Kidney tubule cell (primary cell): ENCODE results near the gene PLEKHG4B.

Experiments
- DNase-seq: peaks from one replicate; pipeline ENCODE4 v3.0.0-alpha.2; 2018; ENCODE audit warnings: low spot score

The PLEKHG4B gene

DNA sequence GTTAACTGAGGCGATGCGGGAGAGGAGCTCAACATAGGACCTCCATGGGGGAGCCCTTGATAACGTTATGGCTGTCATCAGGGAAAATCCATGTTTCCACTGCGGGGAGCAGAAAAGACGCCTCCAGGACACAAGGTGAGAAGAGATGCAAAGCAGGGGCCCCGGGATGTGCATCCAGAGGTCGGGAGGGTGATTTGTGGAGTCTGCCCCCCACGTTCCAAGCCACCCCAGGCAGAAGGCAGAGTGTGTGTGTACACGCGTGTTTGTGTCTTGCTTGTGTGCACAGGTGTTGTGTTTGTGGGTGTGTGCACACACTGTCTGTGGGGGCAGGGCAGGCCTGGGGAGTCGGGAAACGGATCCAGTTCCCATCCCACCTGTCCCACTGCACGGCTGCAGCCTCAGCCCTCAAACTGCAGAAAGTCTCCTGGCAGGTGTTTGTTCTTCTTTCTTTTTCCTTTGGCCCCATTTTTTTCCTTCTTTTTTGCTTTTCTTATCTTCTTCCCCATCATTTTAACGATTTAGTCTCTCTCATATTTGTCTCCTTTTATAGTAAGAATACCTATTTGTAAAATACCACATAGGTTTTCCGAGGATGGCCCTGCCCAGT is 17.4 kb upstream of the PLEKHG4B start:
- no peak for DNase-seq

- no peak for DNase-seq
These were observed 16.3 kb upstream of the PLEKHG4B start for GRCh38 chr5:75331-76320.

DNA sequence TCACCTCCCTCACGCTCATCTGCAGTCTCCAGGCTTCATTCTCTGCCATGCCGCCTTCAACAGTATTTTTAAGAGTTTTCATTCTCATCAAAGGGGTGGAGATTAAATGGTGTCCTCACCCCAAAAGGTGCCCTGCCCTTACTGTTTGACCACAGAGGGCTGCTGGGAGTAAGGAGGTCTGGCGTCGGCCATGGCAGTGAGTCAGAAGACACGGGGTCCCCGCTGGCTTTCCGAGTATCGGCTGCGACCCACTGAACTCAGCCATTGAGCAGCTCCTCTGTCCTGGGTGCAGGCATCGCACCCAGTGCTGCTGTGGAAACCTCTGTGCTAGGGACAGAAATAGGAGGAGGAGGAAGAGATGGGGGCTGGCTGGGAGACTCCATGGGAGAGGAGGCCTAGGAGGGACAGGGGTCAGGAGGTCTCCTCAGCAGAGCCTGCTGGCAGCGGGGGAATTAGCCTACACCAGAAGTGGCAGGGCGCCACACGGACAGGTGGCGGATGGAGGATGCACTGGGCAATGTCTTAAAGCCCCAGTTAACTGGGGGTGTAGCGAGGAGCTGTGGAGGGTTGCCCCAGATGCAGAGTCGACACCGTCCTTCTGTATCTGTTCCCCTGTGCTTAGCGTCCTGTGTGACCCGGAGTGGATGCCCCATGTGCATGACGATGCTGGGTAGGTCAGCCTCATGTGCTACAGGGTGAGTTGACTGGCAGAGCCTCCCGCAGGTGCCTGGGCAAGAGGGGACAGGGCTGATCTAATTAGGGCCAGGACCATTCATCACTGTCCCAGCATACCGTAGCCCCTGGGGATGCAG is 15.4 kb upstream of the PLEKHG4B start:
- DNase-seq = no peak

DNA sequence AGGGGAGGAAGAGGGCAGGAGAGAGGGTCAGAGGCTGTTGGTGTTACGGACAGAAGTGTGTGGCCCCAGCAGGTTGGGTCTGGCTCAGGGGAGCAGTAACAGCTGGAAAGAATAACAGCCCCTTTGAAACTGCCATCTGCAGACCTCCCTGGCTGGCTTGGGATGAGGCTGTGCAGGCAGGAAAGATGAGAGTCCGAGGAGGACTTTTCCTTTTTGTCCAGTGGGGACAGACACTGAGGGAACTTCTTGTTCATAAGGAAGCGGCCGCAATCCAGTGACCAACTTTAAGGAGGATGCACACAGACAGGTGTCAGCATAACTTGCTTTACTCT is 14.8 kb upstream of the PLEKHG4B start:
- DNase-seq = no peak

GRCh38 chr5:77546-77945 is 14.4 kb upstream of the PLEKHG4B start:
- DNase-seq = no peak

- DNase-seq = peak; percentile 52
These were observed 13.8 kb upstream of the PLEKHG4B start for GRCh38 chr5:77957-78804.

GRCh38 chr5:78805-79149 is 13.2 kb upstream of the PLEKHG4B start:
- DNase-seq = no peak

DNA sequence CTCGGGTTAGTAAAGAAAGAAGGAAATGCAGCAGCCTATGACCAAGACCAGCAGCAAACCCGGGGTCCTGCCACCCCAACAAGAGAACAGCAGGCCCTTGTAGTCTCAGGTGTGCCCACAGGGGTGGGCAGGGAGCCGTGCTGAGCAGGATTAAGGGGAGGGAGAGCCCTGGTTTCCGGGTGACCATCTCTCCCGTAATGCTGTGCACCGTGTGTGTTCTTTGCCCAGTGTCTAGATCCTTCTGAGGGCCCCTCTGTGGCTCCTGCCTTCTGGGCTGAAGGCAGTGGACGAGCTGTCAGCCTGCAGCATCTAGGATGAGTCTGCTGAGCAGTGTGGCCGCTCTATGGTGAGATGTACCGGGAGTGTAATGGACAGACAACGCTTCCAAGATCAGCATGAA is 12.7 kb upstream of the PLEKHG4B start:
- no peak for DNase-seq

- DNase-seq = no peak
These were observed 12.1 kb upstream of the PLEKHG4B start for GRCh38 chr5:79821-80220.

DNA sequence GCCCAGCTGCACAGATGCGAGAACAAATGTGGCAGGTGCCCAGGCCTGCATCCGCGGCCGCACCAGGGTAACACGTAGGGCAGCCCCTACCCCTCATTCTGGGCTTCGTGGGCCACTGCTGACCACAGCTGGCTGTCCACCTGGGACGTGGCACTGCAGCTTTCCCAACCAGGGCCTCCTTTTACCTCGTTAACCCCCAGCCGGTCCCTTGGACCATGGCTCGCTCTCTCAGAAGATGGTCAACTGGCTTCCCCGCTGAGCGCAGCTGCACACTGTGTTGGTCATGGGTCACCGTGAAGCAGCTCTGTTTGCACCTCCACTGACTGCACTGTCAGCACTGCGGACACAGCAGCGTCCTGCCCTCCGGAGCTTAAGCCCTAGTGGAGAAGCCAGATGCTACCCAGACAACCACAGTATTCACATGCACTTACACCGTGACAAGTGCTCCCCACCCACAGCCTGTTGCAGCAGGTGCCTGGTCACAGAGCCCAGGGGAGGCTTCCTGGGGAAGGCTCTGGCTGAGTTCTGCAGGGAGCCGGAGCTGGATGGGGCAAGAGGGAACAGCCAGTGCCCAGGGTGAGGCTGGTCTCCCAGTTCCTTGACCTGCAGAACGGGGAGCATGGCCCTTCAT is 10.5 kb upstream of the PLEKHG4B start:
- DNase-seq = no peak

DNA sequence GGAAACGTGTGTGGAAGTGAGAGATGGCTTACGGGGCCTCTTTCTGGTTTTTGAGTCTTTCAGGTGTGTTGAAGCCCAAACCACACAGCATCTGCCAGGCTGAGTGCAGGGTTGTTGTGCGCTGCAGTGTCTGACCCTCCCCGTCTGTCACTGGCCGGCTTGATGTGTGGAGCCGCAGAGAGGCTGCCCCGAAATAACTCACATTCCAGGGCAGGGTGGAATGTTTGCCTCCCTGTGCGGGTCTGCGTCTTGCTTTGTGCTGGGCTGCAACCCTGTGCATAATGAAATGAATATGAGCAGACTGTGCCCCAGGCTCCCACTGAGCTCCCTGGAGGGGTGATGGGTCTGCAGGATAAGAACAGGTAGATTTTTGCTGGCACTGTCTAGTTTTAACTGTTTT is 9.9 kb upstream of the PLEKHG4B start:
- peak; percentile 50 for DNase-seq

DNA sequence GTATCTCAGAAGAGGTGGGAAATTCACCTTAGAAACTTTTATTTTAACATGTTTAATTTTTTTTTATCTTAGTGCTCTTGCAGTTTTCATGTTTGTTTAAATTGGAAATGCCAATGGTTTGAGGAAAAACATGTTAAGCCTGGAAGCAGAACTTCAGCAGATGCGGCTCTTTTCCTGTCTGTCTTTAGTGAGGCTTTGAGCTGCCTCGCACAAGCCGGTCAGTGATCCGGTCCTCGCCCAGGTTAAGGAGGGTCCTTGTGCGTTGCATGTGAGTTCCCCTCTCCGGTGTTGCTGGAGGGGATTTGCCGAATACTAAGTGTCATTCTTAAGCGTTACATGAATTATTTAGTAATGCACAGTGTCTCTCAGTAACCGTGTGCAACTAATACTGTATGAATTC is 9.4 kb upstream of the PLEKHG4B start:
- DNase-seq = no peak

- no peak for DNase-seq
These were observed 8.9 kb upstream of the PLEKHG4B start for GRCh38 chr5:83029-83428.

- no peak for DNase-seq
These were observed 6.5 kb upstream of the PLEKHG4B start for GRCh38 chr5:85334-85995.

GRCh38 chr5:89337-90286 is 2.4 kb upstream of the PLEKHG4B start:
- DNase-seq = no peak

DNA sequence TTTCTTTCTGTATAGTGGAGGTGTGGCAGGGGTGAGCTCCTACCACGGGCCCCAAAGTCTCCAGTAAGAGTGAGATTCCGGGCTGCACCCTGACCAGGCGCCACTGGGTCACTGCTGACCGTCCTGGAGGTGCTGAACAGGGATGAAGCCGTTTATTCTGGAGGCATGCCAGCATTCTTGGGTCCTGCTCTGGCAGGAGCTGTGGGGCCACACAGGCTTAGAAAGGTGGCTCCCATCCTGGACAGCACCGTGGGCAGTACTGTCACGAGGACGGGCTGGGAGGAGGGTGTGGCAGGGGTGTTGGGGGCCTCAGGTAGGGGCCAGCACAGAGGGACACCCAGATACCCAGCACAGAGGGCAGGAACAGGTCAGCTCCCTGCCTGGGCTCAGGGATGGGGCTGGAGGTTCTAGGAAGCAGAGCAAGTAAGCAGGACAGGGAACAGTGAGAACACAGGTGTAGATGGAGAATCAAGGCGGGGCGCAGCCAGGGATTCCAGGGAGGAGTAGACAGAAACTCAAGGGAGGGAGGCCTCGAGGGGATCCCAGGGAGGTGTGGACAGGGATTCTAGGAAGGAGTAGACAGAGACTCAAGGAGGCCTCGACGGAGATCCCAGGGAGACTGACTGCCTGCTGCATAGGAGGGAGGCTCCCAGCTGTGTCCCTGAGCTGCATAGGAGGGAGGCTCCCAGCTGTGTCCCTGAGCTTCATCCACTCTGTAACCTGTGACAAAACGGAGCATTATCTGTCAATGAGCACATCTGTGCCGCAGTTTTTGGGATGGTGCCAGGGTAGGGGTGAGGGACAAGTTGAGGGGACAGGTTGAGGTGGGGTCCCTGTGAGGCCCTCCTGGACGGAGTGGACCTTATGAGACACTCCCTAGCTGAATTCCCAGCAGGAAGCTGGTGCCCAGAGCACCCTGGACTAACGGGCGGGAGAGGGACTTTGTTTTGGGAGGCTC is 1.1 kb upstream of the PLEKHG4B start:
- DNase-seq = peak; percentile 38

DNA sequence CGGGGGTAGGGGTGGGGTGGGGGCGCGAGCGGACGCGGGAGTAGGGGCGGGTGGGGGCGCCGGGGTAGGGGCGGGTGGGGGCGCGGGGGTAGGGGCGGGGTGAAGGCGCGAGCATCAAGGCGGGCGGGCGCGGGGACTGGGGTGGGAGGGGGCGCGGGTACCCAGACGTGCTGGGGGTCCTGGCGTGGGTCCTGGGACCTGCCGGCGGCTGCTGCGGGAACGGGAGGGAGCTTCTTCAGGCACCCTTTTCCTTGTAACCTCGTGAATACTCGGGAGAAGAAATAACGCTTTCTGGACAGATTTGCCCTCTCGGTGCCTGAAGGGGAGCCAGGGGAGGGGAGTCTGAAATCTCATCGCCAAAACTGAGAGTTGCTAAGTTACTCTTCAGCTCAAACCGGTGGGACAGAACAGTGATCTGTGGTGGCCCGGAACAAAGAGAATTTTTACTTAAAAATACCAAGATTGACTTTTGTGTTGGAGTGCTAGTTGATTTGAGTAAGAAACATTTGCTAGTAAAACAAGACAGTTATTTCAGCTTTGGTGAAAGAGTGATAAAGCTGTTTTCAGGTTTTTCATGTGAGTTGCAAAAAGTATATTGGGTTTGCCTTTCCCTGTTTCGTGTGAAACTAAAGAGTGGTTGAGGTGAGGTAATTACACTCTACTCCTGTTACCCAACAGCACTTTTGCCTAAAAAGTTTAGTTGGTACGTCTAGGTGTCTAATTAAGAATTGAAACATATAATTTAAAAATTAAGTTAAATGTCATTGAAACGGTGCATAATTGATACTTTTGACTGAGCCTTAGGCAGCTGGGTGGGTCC is 643 bp downstream of the PLEKHG4B start:
- no peak for DNase-seq
